IMR-90 (cell line): Measurements from ENCODE around the gene AKT3.

ENCODE experiments used
- BHLHE40 ChIP-seq: fragments of 150-350 bp; IDR thresholded peaks from 2 replicates; pipeline ENCODE4 v1.6.1; 2016; ENCODE audit warnings: mild to moderate bottlenecking, low read depth, low read length
- CEBPB ChIP-seq: IDR thresholded peaks from 2 replicates; pipeline ENCODE4 v1.6.1; 2012; ENCODE audit warnings: low read depth, low read length, improper control_type of control experiment
- CHD1 ChIP-seq: IDR thresholded peaks from 2 replicates; pipeline ENCODE4 v1.6.1; 2012; ENCODE audit warnings: low read depth, low read length, improper control_type of control experiment
- POLR2A ChIP-seq: IDR thresholded peaks from 2 replicates; pipeline ENCODE4 v1.6.1; 2012; ENCODE audit warnings: mild to moderate bottlenecking, low read depth, low read length
- RAD21 ChIP-seq: IDR thresholded peaks from 2 replicates; pipeline ENCODE4 v1.6.1; 2012; ENCODE audit warnings: low read length, improper control_type of control experiment
- RFX5 ChIP-seq: IDR thresholded peaks from 2 replicates; pipeline ENCODE4 v1.8.0; 2012; ENCODE audit warnings: low read depth, mild to moderate bottlenecking, low read length, moderate library complexity
- TF ChIP-seq, protein P1 (sequence below): conservative IDR thresholded peaks from 2 replicates; pipeline ENCODE4 v1.5.1; 2012; ENCODE audit warnings: mild to moderate bottlenecking, low read depth, low read length, improper control_type of control experiment
- TF ChIP-seq, protein P2 (sequence below): fragments of 150-350 bp; IDR thresholded peaks from 2 replicates; pipeline ENCODE4 v1.6.1; 2017; ENCODE audit warnings: mild to moderate bottlenecking, antibody characterized with exemption, low read length, low read depth

DNA sequence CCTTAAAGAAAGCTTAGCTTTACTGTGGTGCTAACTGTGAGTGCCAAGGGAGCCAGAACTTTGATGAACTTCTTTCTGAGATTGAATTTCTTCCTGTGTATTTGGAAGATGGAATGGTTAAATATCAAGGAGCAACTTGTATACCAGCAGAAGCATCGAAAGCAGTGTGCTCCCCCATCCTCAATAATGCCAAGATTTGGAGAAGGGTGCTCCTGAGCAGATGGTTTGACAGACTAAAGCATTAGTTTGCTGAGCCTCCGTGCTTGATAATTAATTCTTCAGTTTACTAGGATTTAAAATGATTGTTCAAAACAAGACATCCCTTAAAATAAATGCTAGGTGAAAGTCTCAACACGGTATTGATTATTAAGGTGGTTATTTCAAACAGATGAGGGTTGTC is 42.4 kb upstream of the AKT3 start:
- TF ChIP-seq, protein P1, sequence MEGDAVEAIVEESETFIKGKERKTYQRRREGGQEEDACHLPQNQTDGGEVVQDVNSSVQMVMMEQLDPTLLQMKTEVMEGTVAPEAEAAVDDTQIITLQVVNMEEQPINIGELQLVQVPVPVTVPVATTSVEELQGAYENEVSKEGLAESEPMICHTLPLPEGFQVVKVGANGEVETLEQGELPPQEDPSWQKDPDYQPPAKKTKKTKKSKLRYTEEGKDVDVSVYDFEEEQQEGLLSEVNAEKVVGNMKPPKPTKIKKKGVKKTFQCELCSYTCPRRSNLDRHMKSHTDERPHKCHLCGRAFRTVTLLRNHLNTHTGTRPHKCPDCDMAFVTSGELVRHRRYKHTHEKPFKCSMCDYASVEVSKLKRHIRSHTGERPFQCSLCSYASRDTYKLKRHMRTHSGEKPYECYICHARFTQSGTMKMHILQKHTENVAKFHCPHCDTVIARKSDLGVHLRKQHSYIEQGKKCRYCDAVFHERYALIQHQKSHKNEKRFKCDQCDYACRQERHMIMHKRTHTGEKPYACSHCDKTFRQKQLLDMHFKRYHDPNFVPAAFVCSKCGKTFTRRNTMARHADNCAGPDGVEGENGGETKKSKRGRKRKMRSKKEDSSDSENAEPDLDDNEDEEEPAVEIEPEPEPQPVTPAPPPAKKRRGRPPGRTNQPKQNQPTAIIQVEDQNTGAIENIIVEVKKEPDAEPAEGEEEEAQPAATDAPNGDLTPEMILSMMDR: no peak
- TF ChIP-seq RAD21 (no peak), CEBPB (no peak), POLR2A (no peak), BHLHE40 (no peak), RFX5 (no peak), CHD1 (no peak)
- TF ChIP-seq, protein P2, sequence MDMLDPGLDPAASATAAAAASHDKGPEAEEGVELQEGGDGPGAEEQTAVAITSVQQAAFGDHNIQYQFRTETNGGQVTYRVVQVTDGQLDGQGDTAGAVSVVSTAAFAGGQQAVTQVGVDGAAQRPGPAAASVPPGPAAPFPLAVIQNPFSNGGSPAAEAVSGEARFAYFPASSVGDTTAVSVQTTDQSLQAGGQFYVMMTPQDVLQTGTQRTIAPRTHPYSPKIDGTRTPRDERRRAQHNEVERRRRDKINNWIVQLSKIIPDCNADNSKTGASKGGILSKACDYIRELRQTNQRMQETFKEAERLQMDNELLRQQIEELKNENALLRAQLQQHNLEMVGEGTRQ: no peak
